ENCODE data around the gene ACBD4.
"Not testable (repeated sequence)": the region's sequence is repeated elsewhere in the genome, so short reads cannot be mapped to it uniquely, and the experiment has no call there.

GRCh38 chr17:45124797-45125122, 10.7 kb upstream of the ACBD4 start:
- TF ChIP-seq POLR2AphosphoS5 (IDR thresholded peaks at IDR 0.05); EP300 (IDR thresholded peaks at IDR 0.05; ENCODE audit: low read depth); CTCF (IDR thresholded peaks at IDR 0.05); POLR2A (IDR thresholded peaks at IDR 0.05): not testable (repeated sequence)

All from transverse colon (tissue), 4 donors.